Progenitor cell of endocrine pancreas (in vitro differentiated cells): Measurements from ENCODE around the gene LIPC. TPM values are rescaled to one million over a fixed set of nuclear protein-coding genes. Genes with fewer than 3 reads are reported as not detected.

Source experiments
- DNase-seq: peaks from one replicate; pipeline ENCODE4 v3.0.0; 2021; ENCODE audit warnings: low spot score; ENCODE audit not compliant: unreplicated experiment
- H3K27ac Mint-ChIP-seq: 2 replicates; pipeline ENCODE4 v1.8.0; 2021; ENCODE audit warnings: mild to moderate bottlenecking, moderate library complexity, mixed read lengths
- H3K27me3 Mint-ChIP-seq: 2 replicates; pipeline ENCODE4 v1.8.0; 2021; ENCODE audit warnings: mixed read lengths
- H3K36me3 Mint-ChIP-seq: 2 replicates; pipeline ENCODE4 v1.8.0; 2022; ENCODE audit warnings: mixed read lengths; ENCODE audit not compliant: insufficient read depth
- H3K4me1 Mint-ChIP-seq: 2 replicates; pipeline ENCODE4 v1.8.0; 2021; ENCODE audit warnings: low read depth, mixed read lengths
- H3K4me3 Mint-ChIP-seq: 2 replicates; pipeline ENCODE4 v1.8.0; 2021; ENCODE audit warnings: low read depth, mild to moderate bottlenecking, moderate library complexity, mixed read lengths
- H3K9me3 Mint-ChIP-seq: 2 replicates; pipeline ENCODE4 v1.8.0; 2021; ENCODE audit warnings: low read depth, mixed read lengths
- CTCF ChIP-seq: fragments of 200-600 bp; sonication (generic); IDR thresholded peaks from one replicate; pipeline ENCODE4 v1.5.0; 2021; ENCODE audit warnings: antibody characterized with exemption, mild to moderate bottlenecking; ENCODE audit not compliant: unreplicated experiment
- total RNA-seq: library from RNA; stranded (reverse); gene quantifications from 2 replicates; pipeline ENCODE4 v1.2.1, GENCODE V29; 2021

LIPC gene
- total RNA-seq, 1 donor from 2014 or later: 5.9 TPM

DNA sequence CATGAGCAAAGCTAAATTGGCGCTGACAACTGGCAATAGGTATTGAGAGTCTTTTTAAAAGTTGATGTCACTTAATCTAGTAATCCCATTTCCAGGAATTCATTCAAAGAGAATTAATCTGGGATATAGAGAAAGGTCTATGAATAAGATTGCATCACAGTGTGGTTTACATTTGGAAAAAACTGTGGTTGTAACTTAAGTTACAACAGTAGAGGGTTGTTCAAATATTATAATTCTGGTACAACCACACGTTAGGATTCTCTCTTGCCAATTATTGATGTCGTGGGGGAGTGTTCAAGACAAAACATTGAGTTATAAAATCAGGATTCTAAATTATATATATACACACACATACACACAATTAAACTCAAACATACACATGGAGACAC is 79.8 kb downstream of the LIPC start:
- peaks cover 3% of the 10 kb centered on the region for H3K9me3 Mint-ChIP-seq
- no peaks in the 10 kb centered on the region for H3K36me3 Mint-ChIP-seq
- no peak for DNase-seq
- H3K4me3 Mint-ChIP-seq: no peak overlapping the region
- H3K27me3 Mint-ChIP-seq: no peaks in the 10 kb centered on the region
- no peak overlapping the region for H3K27ac Mint-ChIP-seq
- no peaks in the 10 kb centered on the region for H3K4me1 Mint-ChIP-seq
- TF ChIP-seq CTCF: no peak

- Mint-ChIP-seq H3K4me3 (no peak overlapping the region), H3K4me1 (no peaks in the 10 kb centered on the region), H3K27ac (no peak overlapping the region), H3K36me3 (no peaks in the 10 kb centered on the region), H3K27me3 (no peaks in the 10 kb centered on the region), H3K9me3 (peaks cover 3% of the 10 kb centered on the region)
- DNase-seq: no peak
- no peak for TF ChIP-seq CTCF
Observed at GRCh38 chr15:58512522-58512921, 80.7 kb downstream of the LIPC start.

GRCh38 chr15:58513008-58513407 is 81.2 kb downstream of the LIPC start:
- Mint-ChIP-seq H3K27ac (no peak overlapping the region), H3K36me3 (no peaks in the 10 kb centered on the region), H3K27me3 (no peaks in the 10 kb centered on the region), H3K9me3 (peaks cover 3% of the 10 kb centered on the region), H3K4me1 (no peaks in the 10 kb centered on the region), H3K4me3 (no peak overlapping the region)
- TF ChIP-seq CTCF: no peak
- DNase-seq: no peak

- DNase-seq: no peak
- peaks cover 3% of the 10 kb centered on the region for H3K9me3 Mint-ChIP-seq
Observed at GRCh38 chr15:58513726-58514336, 82.0 kb downstream of the LIPC start.

DNA sequence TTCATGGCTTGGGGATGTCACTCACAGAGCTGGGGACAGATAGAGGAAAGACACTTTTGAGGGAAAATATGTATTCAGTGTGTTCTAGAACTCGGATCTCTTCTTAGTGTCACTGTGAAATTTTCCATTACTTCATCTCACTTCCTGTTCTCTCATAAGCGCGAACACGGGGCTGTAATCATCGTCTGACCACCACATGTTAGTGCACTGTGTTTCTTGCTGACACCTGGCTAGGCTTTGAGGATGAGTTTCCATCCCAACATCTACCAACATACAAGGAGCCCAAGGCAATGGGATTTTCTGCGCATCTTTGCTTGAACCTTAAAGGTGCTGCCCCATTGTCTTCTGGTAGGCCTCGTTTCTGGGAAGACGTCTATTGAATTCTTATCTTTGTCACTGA is 84.0 kb downstream of the LIPC start:
- H3K4me1 Mint-ChIP-seq: peaks cover 7% of the 10 kb centered on the region
- H3K4me3 Mint-ChIP-seq: no peak overlapping the region
- H3K9me3 Mint-ChIP-seq: peaks cover 3% of the 10 kb centered on the region
- peaks cover 5% of the 10 kb centered on the region for H3K27me3 Mint-ChIP-seq
- DNase-seq: no peak
- TF ChIP-seq CTCF: no peak
- no peaks in the 10 kb centered on the region for H3K36me3 Mint-ChIP-seq
- no peak overlapping the region for H3K27ac Mint-ChIP-seq

More at GRCh38 chr15:58513726-58514336, 82.0 kb downstream of the LIPC start:
- no peaks in the 10 kb centered on the region for H3K36me3 Mint-ChIP-seq
- H3K4me3 Mint-ChIP-seq: no peak overlapping the region
- H3K4me1 Mint-ChIP-seq: no peaks in the 10 kb centered on the region
- TF ChIP-seq CTCF: no peak
- H3K27ac Mint-ChIP-seq: no peak overlapping the region
- no peaks in the 10 kb centered on the region for H3K27me3 Mint-ChIP-seq
